ENCODE data around the gene MATR3.

- TF ChIP-seq POLR2A (IDR thresholded peaks at IDR 0.05; ENCODE audit: low read depth, low read length) (no peak), POLR2AphosphoS5 (IDR thresholded peaks at IDR 0.05; ENCODE audit: low read depth, low read length) (no peak; the same call in 1 of the 2 replicates), TAF1 (IDR thresholded peaks at IDR 0.05; ENCODE audit: borderline replicate concordance, low read depth, low read length) (no peak)
Measured at GRCh38 chr5:139335811-139336210, 42.3 kb downstream of the MATR3 start.

Data from GM12892 (cell line).